GM21825 (cell line): ENCODE results near the gene S100A16.
"Not testable (repeated sequence)": the region's sequence is repeated elsewhere in the genome, so short reads cannot be mapped to it uniquely, and the experiment has no call there.

Experiments
- ATAC-seq: cut with Tn5 transposase; IDR thresholded peaks from one replicate; pipeline ENCODE4 v1.9.1; 2021; ENCODE audit warnings: mild to moderate bottlenecking, moderate library complexity; ENCODE audit not compliant: unreplicated experiment

The S100A16 gene

GRCh38 chr1:153588482-153588881 lies 24.5 kb downstream of the S100A16 start:
- ATAC-seq: no peak

- ATAC-seq: not testable (repeated sequence)
Observed at GRCh38 chr1:153588033-153588432, 24.9 kb downstream of the S100A16 start.

GRCh38 chr1:153587314-153587713 lies 25.6 kb downstream of the S100A16 start:
- ATAC-seq: no peak

- ATAC-seq: no peak
Observed at GRCh38 chr1:153586347-153586746, 26.6 kb downstream of the S100A16 start.

- no peak for ATAC-seq
Observed at GRCh38 chr1:153585006-153585405, 27.9 kb downstream of the S100A16 start.

GRCh38 chr1:153583976-153584375 lies 29.0 kb downstream of the S100A16 start:
- no peak for ATAC-seq

DNA sequence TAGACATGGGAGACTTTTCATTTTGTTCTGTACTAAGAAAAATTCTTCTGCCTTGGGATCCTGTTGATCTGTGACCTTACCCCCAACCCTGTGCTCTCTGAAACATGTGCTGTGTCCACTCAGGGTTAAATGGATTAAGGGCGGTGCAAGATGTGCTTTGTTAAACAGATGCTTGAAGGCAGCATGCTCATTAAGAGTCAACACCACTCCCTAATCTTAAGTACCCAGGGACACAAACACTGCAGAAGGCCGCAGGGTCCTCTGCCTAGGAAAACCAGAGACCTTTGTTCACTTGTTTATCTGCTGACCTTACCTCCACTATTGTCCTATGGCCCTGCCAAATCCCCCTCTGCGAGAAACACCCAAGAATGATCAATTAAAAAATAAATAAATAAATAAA lies 29.4 kb downstream of the S100A16 start:
- ATAC-seq: not testable (repeated sequence)

GRCh38 chr1:153582836-153583235 lies 30.1 kb downstream of the S100A16 start:
- not testable (repeated sequence) for ATAC-seq

DNA sequence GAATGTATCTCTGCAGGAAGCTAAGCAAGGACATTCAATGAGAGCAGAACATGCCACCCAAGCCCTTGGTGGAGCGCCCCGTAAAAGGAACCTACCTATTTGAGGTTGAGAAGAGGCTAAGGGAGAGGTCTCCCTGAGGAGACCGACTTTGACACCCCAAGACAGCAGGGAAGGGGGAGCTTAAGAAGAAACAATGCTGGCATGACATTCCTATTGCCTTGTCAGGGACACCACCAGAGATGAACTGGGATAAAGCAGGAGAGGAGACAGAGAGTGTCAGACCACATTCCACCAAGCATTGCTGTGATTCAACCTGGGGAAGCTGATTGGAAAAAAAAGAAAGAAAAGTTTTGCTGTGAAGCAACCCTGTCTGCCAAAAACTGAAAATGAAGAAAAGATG lies 34.0 kb downstream of the S100A16 start:
- no peak for ATAC-seq

GRCh38 chr1:153578490-153578889 lies 34.4 kb downstream of the S100A16 start:
- ATAC-seq: no peak

DNA sequence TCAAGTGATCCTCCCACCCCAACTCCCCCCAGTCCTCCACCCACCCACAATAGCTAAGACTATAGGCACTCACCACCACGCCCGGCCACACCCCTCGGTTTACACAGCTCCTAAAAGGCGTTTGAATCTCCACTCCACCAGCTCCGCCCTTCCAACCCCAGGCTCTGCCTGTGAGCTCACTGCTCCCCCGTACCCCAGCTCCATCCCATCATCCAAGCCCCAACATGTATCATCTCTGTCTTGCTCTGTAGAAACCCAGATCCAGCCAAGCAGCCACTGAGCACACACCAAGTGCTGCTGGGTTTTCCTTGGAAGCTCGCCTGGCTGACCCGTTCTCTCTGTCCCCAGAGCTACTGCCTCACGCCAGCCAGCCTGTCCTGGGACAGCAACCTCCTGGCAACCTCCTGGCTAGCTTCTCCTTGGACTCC lies 35.3 kb downstream of the S100A16 start:
- ATAC-seq: no peak

DNA sequence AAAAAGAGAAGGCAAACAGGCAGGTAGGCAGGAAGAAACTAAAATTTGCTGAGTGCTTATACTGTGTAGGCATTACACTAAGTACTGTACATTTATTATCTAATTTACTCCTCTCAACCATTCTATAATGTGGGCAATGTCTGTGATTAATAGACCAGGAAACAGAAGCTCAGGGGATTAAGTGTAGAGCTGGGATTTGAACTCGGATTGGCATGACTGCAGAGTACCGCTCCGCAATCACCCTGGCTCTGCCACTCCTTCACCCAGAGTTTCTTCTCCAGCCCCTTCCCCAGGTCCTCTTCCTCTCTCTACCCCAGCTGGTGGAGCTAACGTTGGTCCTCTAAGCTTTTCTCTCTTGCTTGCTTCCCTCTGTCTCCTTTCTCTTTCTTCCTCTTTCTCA lies 35.8 kb downstream of the S100A16 start:
- ATAC-seq: no peak

DNA sequence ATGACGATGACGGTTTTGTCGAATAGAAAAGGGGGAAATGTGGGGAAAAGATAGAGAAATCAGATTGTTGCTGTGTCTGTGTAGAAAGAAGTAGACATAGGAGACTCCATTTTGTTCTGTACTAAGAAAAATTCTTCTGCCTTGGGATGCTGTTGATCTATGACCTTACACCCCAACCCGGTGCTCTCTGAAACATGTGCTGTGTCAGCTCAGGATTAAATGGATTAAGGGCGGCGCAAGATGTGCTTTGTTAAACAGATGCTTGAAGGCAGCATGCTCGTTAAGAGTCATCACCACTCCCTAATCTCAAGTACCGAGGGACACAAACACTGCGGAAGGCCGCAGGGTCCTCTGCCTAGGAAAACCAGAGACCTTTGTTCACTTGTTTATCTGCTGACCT lies 37.4 kb downstream of the S100A16 start:
- ATAC-seq: not testable (repeated sequence)

- not testable (repeated sequence) for ATAC-seq
Observed at GRCh38 chr1:153575081-153575491, 37.9 kb downstream of the S100A16 start.

- ATAC-seq: no peak
Observed at GRCh38 chr1:153573351-153573750, 39.6 kb downstream of the S100A16 start.

DNA sequence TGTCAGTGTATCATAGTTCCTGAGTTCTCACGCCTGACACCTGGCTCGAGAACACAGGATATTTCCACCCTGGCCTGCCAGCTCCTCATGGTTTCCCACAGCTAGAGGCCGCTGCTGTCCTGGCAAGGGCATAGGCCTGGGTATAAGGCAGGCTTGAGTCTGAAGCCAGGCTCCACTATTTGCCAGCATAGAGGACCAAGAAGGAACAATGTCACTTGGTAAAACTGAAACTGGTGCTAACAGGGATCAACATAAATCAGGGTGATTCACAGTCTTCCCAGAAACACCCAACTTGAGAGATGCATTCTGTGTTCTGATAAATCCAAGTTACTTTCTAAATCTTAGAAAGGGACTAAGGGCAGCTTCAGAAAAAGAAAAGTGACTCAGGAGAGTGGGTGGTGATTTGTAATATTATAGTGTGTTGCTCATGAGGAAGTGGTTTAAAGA lies 40.3 kb downstream of the S100A16 start:
- ATAC-seq: peak; percentile 64

- no peak for ATAC-seq
Observed at GRCh38 chr1:153571706-153572105, 41.2 kb downstream of the S100A16 start.

DNA sequence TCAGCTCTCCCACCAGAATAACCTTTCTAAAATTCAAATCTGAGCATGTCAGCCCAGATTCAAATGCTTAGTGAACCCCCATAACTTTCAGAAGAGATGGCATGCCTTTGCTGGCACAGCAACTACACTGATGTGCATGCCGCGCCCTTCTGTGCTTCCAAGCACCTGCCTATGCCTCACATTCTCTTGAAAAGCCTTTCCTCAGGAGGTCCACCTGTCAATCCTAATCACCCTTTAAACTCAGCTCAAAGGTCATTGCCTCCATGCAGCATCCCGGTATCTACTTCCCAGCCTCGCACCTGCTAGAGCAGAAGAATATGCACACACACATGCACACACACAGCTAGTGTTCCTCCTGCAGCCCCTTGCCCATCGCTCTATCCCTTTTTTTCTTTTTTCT lies 42.1 kb downstream of the S100A16 start:
- no peak for ATAC-seq

DNA sequence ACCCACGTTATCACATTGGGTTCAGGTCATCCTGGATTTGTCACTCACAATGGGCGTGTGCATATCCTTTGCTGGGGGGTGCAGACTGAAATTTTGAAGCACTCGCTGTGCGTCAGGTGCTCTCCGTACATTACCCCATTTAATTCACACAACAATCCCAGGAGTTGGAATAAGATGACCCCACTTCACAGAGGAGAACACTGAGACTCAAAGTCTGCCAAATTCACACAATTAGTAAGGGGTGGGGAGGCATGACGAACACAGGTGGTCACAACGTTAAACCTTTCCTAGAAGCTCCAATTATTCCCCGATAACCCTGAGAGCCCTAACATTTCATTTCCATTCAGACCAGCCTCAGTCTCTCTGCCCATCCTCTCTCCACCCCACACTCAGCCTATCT lies 43.5 kb downstream of the S100A16 start:
- ATAC-seq: no peak

DNA sequence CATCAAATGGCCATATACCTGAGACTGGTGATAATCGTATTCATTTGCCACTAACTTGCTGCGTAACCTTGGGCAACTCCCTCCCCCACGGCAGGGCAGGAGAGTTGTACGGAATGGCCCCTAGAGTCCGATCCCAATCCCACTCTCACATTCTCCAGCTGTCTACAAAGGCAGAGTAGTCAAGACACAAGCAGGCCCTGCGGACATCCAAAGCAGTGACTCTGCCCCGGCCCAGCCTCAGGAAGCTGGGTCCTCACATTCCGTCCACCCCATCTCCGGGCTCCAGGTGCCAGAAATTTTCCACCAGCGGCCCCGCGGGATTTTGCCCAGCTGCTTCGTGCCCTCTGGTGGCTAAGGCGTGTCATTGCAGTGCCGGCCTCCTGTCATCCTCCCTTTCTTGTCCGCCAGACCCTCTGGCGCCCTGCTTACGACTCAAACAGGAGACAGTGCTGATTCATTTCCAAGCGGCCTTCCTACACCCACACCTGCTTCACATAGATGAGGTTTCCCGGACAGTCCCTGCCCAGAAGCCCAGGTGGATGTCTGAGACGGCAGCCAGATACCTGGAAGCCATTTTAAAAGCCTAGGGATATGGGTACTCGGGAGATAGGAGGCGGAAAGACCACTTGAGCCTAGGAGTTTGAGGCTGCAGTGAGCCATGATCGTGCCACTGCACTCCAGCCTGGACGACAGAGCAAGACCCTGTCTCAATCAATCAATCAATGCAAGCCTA lies 44.4 kb downstream of the S100A16 start:
- ATAC-seq: no peak

DNA sequence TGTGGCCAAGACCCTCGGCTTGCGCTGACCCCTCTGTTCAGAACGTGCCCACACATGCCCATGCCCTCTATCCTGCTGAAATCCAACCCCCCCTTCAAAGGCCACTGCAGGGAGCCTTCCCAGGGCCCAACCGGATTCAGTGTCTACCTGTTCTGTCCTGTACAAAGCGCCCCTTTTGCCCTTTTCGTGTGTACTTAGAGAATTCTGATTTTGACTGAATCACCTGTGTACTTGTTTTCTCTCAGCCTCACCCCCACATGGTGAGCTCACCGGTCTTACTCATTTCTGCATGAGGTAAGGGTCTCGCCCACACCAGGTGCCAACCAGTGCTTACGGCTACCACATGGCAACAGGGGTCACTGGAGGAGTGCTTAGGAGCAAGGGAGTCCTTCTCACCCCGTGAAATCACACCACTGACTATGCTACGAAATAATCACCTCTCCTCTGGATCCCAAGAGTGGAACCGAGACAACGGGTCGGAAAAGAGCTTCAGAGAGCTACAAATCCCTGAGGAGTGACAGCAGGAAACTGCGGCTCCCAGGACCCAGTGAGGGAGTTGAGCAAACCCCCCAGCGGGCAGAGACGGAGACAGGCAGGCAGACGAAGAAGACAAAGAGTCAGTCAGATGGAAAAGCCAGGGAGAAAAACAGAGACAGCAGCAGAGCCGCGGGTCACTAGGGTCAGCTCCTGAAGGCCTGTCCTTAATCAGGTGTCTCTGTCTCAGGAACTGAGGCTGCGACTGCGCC lies 45.1 kb downstream of the S100A16 start:
- no peak for ATAC-seq
